Panc1 (cell line): ENCODE results near the gene CLK2. TPM values are rescaled to one million over a fixed set of nuclear protein-coding genes. Genes with fewer than 3 reads are reported as not detected.

ENCODE experiments used
- ATAC-seq: fragments of 200-7000 bp; cut with Tn5 transposase; 2 replicates; pipeline ENCODE4 v1.9.1; 2020; ENCODE audit warnings: mild to moderate bottlenecking, moderate library complexity
- BruUV-seq: library from RNA; stranded (reverse); fragments of 400-500 nt; replicated peaks from 2 replicates; lab custom pipeline; 2021; lab: Mats Ljungman, UMichigan
- CTCF ChIA-PET: fragments of 300-600 bp; sonication (Branson Sonifier 250); formaldehyde crosslinking; loops from one replicate; lab custom pipeline; 2022; ENCODE audit warnings: antibody characterized with exemption; lab: Charles Lee
- POLR2A ChIA-PET: fragments of 300-600 bp; sonication (Branson Sonifier 250); formaldehyde crosslinking; loops from one replicate; lab custom pipeline; 2022; ENCODE audit warnings: antibody characterized with exemption; lab: Charles Lee
- DNase-seq: peaks from one replicate; pipeline ENCODE4 v3.0.0-alpha.2; 2010; ENCODE audit warnings: low read depth, low spot score
- H3K27ac ChIP-seq: 2 replicates; pipeline ENCODE4 v1.5.1; 2011; ENCODE audit warnings: mild to moderate bottlenecking, low read length, inconsistent platforms
- H3K27me3 ChIP-seq: fragments of 200-500 bp; sonication (Bioruptor generic); 2 replicates; pipeline ENCODE4 v1.6.0; 2014; ENCODE audit warnings: low read length, inconsistent platforms; ENCODE audit not compliant: control insufficient read depth, insufficient read depth
- H3K36me3 ChIP-seq: fragments of 200-500 bp; sonication (Bioruptor generic); 2 replicates; pipeline ENCODE4 v1.5.1; 2014; ENCODE audit warnings: inconsistent platforms, mild to moderate bottlenecking, low read length, moderate library complexity; ENCODE audit not compliant: control insufficient read depth, insufficient read depth
- H3K4me1 ChIP-seq: 2 replicates; pipeline ENCODE4 v1.5.1; 2011; ENCODE audit warnings: inconsistent platforms, mild to moderate bottlenecking, low read length, moderate library complexity; ENCODE audit not compliant: control insufficient read depth, insufficient read depth
- H3K4me3 ChIP-seq, 2 experiments: 2 replicates each; pipeline ENCODE4 v1.5.1; 2011 to 2012; ENCODE audit warnings: low read depth in 2 of 2, low read length in 2 of 2, mild to moderate bottlenecking in 2 of 2, inconsistent platforms in 1 of 2, moderate library complexity in 1 of 2
- H3K9me3 ChIP-seq: fragments of 200-500 bp; sonication (Bioruptor generic); 2 replicates; pipeline ENCODE4 v1.5.1; 2014; ENCODE audit warnings: low read depth, mild to moderate bottlenecking, inconsistent platforms, low read length, moderate library complexity; ENCODE audit not compliant: control insufficient read depth, insufficient read depth
- CTCF ChIP-seq: fragments of 450-650 bp; IDR thresholded peaks from 2 replicates; pipeline ENCODE4 v1.5.1; 2017; ENCODE audit warnings: mild to moderate bottlenecking
- POLR2AphosphoS5 ChIP-seq: IDR thresholded peaks from 2 replicates; pipeline ENCODE4 v1.6.1; 2012; ENCODE audit warnings: mild to moderate bottlenecking, low read depth, low read length, moderate library complexity
- SIN3A ChIP-seq: IDR thresholded peaks from 2 replicates; pipeline ENCODE4 v1.6.1; 2012; ENCODE audit warnings: low read depth, mild to moderate bottlenecking, low read length, moderate library complexity, borderline replicate concordance; ENCODE audit not compliant: insufficient read depth
- TCF7L2 ChIP-seq: IDR thresholded peaks from 2 replicates; pipeline ENCODE4 v1.6.1; 2011; ENCODE audit warnings: mild to moderate bottlenecking, low read depth, low read length, inconsistent platforms
- in situ Hi-C: cut with HindIII; loops from 2 replicates; pipeline ENCODE4 v1.10.0; 2016; ENCODE audit warnings: low sequenced_read_pairs, low pct_unique_long_range_greater_than_20kb
- intact Hi-C: fragments of 100-400 bp; cut with micrococcal nuclease; formaldehyde crosslinking; loops from one replicate; pipeline ENCODE4 v1.10.0; 2022; ENCODE audit not compliant: unreplicated experiment
- total RNA-seq: library from RNA; stranded (reverse); gene quantifications from one replicate; pipeline ENCODE4 v1.2.1, GENCODE V29; 2021; ENCODE audit not compliant: unreplicated experiment
- TF ChIP-seq, protein P1 (sequence below), 2 experiments: IDR thresholded peaks; 2 replicates each; pipeline ENCODE4 v1.6.1; 2011 to 2012; ENCODE audit warnings: low read depth in 2 of 2, control low read depth in 1 of 2, low read length in 1 of 2, mild to moderate bottlenecking in 1 of 2, moderate library complexity in 1 of 2; ENCODE audit not compliant: insufficient read depth in 1 of 2

CLK2 gene
- total RNA-seq, 1 experiment from 2014 or later, result 43.6 TPM

DNA sequence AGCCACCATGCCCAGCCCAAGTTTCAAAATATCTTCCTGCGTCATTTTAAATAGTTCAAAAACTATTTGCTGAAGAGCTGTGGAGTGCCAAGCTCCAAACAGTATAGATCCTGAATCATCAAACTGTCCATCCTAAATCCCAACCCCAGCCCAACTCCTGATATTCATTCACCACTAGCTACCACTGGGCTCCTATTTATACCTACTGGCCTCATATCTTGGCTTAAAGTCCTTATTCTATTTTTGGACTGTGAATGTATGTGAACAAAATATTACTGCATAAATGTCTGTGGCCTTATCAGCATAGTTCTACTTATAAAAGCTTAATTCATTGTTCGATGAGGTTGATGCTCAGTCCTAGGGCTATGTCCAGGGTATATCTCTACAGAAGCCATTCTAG lies 5.9 kb downstream of the CLK2 start:
- H3K4me3 ChIP-seq, result no peak overlapping the region
- DNase-seq (no peak), ATAC-seq (no peak)
- ChIA-PET POLR2A (interaction anchor here (0.6 kb wide), 1 partner anchor 72 kb away, joined by 3 read pairs; no protein-coding TSS in a partner anchor), CTCF (no interaction called here)
- BruUV-seq, result TSS peak; percentile 10
- TF ChIP-seq, protein P1, sequence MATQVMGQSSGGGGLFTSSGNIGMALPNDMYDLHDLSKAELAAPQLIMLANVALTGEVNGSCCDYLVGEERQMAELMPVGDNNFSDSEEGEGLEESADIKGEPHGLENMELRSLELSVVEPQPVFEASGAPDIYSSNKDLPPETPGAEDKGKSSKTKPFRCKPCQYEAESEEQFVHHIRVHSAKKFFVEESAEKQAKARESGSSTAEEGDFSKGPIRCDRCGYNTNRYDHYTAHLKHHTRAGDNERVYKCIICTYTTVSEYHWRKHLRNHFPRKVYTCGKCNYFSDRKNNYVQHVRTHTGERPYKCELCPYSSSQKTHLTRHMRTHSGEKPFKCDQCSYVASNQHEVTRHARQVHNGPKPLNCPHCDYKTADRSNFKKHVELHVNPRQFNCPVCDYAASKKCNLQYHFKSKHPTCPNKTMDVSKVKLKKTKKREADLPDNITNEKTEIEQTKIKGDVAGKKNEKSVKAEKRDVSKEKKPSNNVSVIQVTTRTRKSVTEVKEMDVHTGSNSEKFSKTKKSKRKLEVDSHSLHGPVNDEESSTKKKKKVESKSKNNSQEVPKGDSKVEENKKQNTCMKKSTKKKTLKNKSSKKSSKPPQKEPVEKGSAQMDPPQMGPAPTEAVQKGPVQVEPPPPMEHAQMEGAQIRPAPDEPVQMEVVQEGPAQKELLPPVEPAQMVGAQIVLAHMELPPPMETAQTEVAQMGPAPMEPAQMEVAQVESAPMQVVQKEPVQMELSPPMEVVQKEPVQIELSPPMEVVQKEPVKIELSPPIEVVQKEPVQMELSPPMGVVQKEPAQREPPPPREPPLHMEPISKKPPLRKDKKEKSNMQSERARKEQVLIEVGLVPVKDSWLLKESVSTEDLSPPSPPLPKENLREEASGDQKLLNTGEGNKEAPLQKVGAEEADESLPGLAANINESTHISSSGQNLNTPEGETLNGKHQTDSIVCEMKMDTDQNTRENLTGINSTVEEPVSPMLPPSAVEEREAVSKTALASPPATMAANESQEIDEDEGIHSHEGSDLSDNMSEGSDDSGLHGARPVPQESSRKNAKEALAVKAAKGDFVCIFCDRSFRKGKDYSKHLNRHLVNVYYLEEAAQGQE (IDR thresholded peaks at IDR 0.05; ENCODE audit: insufficient read depth in 1 of 2, low read depth in 2 of 2, low read length in 1 of 2), result no peak
- TF ChIP-seq POLR2AphosphoS5 (no peak), CTCF (no peak), TCF7L2 (no peak), SIN3A (no peak)
- in situ Hi-C loops (no loop called here), intact Hi-C loops (no loop called here)
- H3K36me3 ChIP-seq, result peaks cover 28% of the 10 kb centered on the region
- H3K27ac ChIP-seq, result no peak overlapping the region
- H3K4me1 ChIP-seq, result peaks cover 11% of the 10 kb centered on the region
- H3K27me3 ChIP-seq, result no peaks in the 10 kb centered on the region
- H3K9me3 ChIP-seq, result no peaks in the 10 kb centered on the region

DNA sequence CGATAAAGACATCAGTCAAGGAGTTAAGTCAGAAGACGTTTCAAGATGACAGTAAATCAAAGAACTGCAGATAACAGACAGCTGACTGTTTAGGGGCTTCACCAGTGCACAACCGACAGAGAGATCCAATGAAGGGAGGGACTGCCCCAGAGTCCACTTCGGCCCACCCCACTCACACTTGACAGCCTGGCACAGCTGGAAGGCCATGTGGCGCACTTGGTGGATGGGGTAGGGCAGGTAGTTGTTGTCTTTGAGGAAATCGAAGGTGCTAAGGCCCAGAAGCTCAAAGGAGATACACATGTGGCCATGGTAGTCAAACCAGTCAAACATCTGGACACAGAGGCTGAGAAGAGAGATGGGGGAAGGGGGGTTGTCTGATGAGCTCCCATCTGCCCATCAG lies 6.8 kb downstream of the CLK2 start:
- DNase-seq (no peak), ATAC-seq (no peak)
- in situ Hi-C loops, result no loop called here
- Histone ChIP-seq H3K36me3 (peaks cover 31% of the 10 kb centered on the region), H3K4me3 (no peak overlapping the region), H3K9me3 (no peaks in the 10 kb centered on the region), H3K4me1 (peaks cover 6% of the 10 kb centered on the region), H3K27ac (no peak overlapping the region), H3K27me3 (no peaks in the 10 kb centered on the region)
- ChIA-PET POLR2A (no interaction called here), CTCF (no interaction called here)
- no TSS peak for BruUV-seq
- TF ChIP-seq TCF7L2, result no peak
- TF ChIP-seq SIN3A, result no peak
- no peak for TF ChIP-seq POLR2AphosphoS5
- TF ChIP-seq, protein P1 (IDR thresholded peaks at IDR 0.05; ENCODE audit: insufficient read depth in 1 of 2, low read depth in 2 of 2, low read length in 1 of 2), result no peak
- TF ChIP-seq CTCF, result no peak
- intact Hi-C loops, result no loop called here
